Neural progenitor cell (in vitro differentiated cells): ENCODE results near the gene MPRIP. TPM values are rescaled to one million over a fixed set of nuclear protein-coding genes. Genes with fewer than 3 reads are reported as not detected.

Experiments
- DNase-seq: peaks from one replicate; pipeline ENCODE4 v3.0.0-alpha.2; 2016; ENCODE audit warnings: low spot score
- H2AFZ ChIP-seq: fragments of 200-600 bp; sonication (generic); replicated peaks from 2 replicates; pipeline ENCODE4 v1.6.1; 2016; ENCODE audit warnings: antibody characterized with exemption
- H3F3A ChIP-seq: fragments of 200-600 bp; sonication (generic); 2 replicates; pipeline ENCODE4 v1.6.1; 2016; ENCODE audit warnings: antibody characterized with exemption, low read depth
- H3K27ac ChIP-seq: fragments of 200-600 bp; sonication (generic); 2 replicates; pipeline ENCODE4 v1.5.1; 2016; ENCODE audit warnings: mild to moderate bottlenecking
- H3K27me3 ChIP-seq: fragments of 200-600 bp; sonication (generic); 2 replicates; pipeline ENCODE4 v1.6.1; 2016; ENCODE audit warnings: mild to moderate bottlenecking, moderate library complexity
- H3K36me3 ChIP-seq: fragments of 200-600 bp; sonication (generic); 2 replicates; pipeline ENCODE4 v1.5.1; 2016
- H3K4me1 ChIP-seq: fragments of 200-600 bp; sonication (generic); 2 replicates; pipeline ENCODE4 v1.6.1; 2016; ENCODE audit warnings: mixed run types
- H3K4me2 ChIP-seq: fragments of 200-600 bp; sonication (generic); 2 replicates; pipeline ENCODE4 v1.6.1; 2016
- H3K4me3 ChIP-seq: fragments of 200-600 bp; sonication (generic); 2 replicates; pipeline ENCODE4 v1.5.1; 2016
- H3K79me2 ChIP-seq: fragments of 200-600 bp; sonication (generic); 2 replicates; pipeline ENCODE4 v1.6.1; 2016; ENCODE audit warnings: low read depth
- H3K9ac ChIP-seq: fragments of 200-600 bp; sonication (generic); 2 replicates; pipeline ENCODE4 v1.6.1; 2016
- H3K9me3 ChIP-seq: fragments of 200-600 bp; sonication (generic); 2 replicates; pipeline ENCODE4 v1.5.1; 2016; ENCODE audit warnings: low read depth
- H4K20me1 ChIP-seq: fragments of 200-600 bp; sonication (generic); 2 replicates; pipeline ENCODE4 v1.6.1; 2016; ENCODE audit warnings: low read depth
- H3K27ac Mint-ChIP-seq: 3 replicates; pipeline ENCODE4 v1.8.0; 2021; ENCODE audit warnings: mixed read lengths
- H3K27me3 Mint-ChIP-seq: 2 replicates; pipeline ENCODE4 v1.8.0; 2022; ENCODE audit warnings: low read depth, mild to moderate bottlenecking, inconsistent platforms, moderate library complexity, mixed read lengths; ENCODE audit not compliant: insufficient read depth
- H3K36me3 Mint-ChIP-seq: 3 replicates; pipeline ENCODE4 v1.8.0; 2021; ENCODE audit warnings: mixed read lengths
- H3K4me1 Mint-ChIP-seq: 3 replicates; pipeline ENCODE4 v1.8.0; 2021; ENCODE audit warnings: mixed read lengths
- H3K4me3 Mint-ChIP-seq: 3 replicates; pipeline ENCODE4 v1.8.0; 2021; ENCODE audit warnings: mild to moderate bottlenecking, moderate library complexity, mixed read lengths
- H3K9me3 Mint-ChIP-seq: 3 replicates; pipeline ENCODE4 v1.8.0; 2020; ENCODE audit warnings: mixed read lengths
- EZH2 ChIP-seq: fragments of 200-600 bp; sonication (generic); IDR thresholded peaks from 2 replicates; pipeline ENCODE4 v1.6.1; 2017; ENCODE audit warnings: antibody characterized with exemption, mild to moderate bottlenecking, moderate library complexity
- EZH2phosphoT487 ChIP-seq: fragments of 200-600 bp; sonication (generic); IDR thresholded peaks from 2 replicates; pipeline ENCODE4 v1.6.1; 2017; ENCODE audit warnings: antibody characterized with exemption
- total RNA-seq: library from RNA; depleted of rRNA; stranded (reverse); fragments of >200 nt; gene quantifications from 2 replicates; pipeline ENCODE4 v1.2.3, GENCODE V29; 2015; ENCODE audit warnings: low replicate concordance
- TF ChIP-seq, protein P1 (sequence below): fragments of 200-600 bp; sonication (generic); IDR thresholded peaks from 2 replicates; pipeline ENCODE4 v1.5.1; 2017; ENCODE audit warnings: antibody characterized with exemption, mild to moderate bottlenecking

The MPRIP gene
- total RNA-seq, 1 donor from 2014 or later: 42.1 TPM

DNA sequence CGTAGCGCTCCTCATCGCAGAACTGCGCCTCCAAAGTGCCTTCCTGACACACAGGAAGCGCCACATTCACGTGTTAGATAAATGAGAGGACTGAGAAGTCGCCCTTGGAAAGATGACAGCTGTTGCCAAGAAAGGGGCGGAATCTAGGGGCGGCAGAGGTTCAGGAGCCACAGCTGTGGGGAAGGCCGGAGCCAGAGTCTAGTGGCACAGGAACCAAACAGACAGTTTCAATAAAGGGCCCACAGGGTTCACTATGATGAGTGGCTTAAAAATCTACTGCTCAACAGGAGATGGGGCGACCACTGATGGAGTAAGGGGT, 190.0 kb downstream of the MPRIP start:
- Mint-ChIP-seq H3K4me1 (peaks cover 19% of the 10 kb centered on the region), H3K27me3 (no peaks in the 10 kb centered on the region), H3K4me3 (no peak overlapping the region), H3K36me3 (peaks cover 9% of the 10 kb centered on the region), H3K9me3 (no peaks in the 10 kb centered on the region), H3K27ac (peak overlapping the region; percentile 26)
- Histone ChIP-seq H3K9me3 (no peaks in the 10 kb centered on the region), H3K79me2 (peaks cover 44% of the 10 kb centered on the region), H4K20me1 (peaks cover 22% of the 10 kb centered on the region), H2AFZ (no peak overlapping the region), H3K4me3 (no peak overlapping the region), H3K4me2 (no peak overlapping the region), H3F3A (no peaks in the 10 kb centered on the region), H3K27me3 (no peaks in the 10 kb centered on the region), H3K4me1 (peaks cover 9% of the 10 kb centered on the region), H3K27ac (no peak overlapping the region), H3K36me3 (no peaks in the 10 kb centered on the region), H3K9ac (no peak overlapping the region)
- TF ChIP-seq, protein P1, sequence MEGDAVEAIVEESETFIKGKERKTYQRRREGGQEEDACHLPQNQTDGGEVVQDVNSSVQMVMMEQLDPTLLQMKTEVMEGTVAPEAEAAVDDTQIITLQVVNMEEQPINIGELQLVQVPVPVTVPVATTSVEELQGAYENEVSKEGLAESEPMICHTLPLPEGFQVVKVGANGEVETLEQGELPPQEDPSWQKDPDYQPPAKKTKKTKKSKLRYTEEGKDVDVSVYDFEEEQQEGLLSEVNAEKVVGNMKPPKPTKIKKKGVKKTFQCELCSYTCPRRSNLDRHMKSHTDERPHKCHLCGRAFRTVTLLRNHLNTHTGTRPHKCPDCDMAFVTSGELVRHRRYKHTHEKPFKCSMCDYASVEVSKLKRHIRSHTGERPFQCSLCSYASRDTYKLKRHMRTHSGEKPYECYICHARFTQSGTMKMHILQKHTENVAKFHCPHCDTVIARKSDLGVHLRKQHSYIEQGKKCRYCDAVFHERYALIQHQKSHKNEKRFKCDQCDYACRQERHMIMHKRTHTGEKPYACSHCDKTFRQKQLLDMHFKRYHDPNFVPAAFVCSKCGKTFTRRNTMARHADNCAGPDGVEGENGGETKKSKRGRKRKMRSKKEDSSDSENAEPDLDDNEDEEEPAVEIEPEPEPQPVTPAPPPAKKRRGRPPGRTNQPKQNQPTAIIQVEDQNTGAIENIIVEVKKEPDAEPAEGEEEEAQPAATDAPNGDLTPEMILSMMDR: no peak
- TF ChIP-seq EZH2phosphoT487: no peak
- TF ChIP-seq EZH2: no peak
- no peak for DNase-seq

DNA sequence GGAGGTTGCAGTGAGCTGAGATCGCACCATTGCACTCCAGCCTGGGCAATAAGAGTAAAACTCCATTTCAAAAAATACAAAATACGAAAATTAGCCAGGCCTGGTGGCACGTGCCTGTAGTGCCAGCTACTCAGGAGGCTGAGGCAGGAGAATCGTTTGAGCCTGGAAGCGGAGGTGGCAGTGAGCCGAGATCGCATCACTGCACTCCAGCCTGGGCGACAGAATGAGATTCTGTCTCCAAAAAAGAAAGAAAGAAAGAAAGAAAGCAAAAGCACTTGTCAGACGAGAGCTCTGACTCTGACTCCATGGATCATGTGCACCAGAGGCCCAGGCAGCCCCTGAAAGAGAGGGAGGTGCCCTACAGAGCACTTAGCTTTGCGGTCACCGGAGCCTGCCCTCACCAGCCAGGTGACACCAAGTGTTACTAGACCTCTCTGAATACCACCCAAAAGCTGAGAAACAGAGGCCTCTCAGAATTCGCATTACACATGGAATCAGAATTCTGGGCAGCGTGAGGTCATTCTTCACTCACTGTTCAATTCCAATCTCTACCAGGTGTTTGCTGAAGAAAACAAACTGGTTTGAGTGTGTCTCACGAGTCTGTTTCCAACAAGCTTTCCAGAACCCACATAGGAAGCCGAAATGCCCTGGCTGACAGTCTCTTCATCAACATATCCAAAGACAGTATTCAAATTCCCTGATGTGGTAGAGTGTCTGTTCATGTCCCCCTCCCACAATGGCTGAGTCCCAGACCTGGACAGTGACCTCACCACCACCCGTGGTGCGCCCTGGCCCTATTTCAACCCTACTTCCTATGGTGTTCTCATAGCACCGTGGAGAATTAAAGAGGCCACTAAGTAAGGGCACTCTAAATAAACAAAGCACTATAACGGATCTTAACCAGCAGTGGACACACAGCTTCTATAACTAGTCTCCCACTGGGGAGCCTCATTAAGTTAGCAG, 193.2 kb downstream of the MPRIP start:
- Histone ChIP-seq H3F3A (peaks cover 6% of the 10 kb centered on the region), H3K9ac (no peak overlapping the region), H3K79me2 (peaks cover 53% of the 10 kb centered on the region), H3K4me2 (peak overlapping the region; percentile 94), H3K4me1 (peaks cover 9% of the 10 kb centered on the region), H4K20me1 (peaks cover 22% of the 10 kb centered on the region), H3K4me3 (peak overlapping the region; percentile 80), H2AFZ (no peak overlapping the region), H3K27me3 (no peaks in the 10 kb centered on the region), H3K27ac (no peak overlapping the region), H3K9me3 (no peaks in the 10 kb centered on the region), H3K36me3 (no peaks in the 10 kb centered on the region)
- no peak for DNase-seq
- Mint-ChIP-seq H3K36me3 (peaks cover 9% of the 10 kb centered on the region), H3K4me3 (peak overlapping the region; percentile 98), H3K27me3 (peaks cover 4% of the 10 kb centered on the region), H3K4me1 (peaks cover 21% of the 10 kb centered on the region), H3K9me3 (no peaks in the 10 kb centered on the region), H3K27ac (no peak overlapping the region)
- TF ChIP-seq EZH2: no peak
- TF ChIP-seq EZH2phosphoT487: no peak
- TF ChIP-seq, protein P1: no peak

DNA sequence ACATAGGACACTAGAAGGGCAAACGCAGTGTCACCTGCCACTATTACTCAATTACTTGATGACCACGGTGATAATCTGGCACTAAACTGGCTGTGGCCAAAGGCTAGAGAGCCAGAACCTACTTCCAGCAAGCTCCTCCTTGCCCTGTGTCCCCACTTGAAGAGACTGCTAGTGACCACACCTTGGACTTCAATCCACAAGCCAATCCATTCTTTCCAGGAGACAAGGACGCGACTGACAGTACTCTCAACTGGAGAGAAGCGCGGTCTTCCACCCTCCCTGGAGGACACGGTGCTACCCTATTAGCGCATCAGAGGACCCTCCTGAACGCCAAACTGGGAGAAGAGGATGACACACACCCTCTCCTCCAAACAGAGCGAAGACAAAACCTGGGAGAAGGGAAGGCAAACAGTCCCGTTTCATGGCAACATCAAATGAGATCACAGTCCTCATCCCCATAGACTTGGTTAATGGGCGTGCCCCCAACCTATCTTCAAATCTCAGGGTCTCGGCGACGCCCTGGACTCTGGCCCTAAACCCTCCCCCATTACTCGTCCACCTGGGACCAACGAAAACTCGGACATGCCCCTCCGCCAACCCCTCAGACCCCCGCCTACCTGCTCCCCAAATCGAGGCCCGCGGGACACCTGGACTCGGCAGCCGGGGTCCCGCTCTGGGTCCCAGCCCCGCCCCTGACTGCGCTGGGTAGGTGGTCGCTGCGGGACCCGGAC, 194.2 kb downstream of the MPRIP start:
- Histone ChIP-seq H3K36me3 (no peaks in the 10 kb centered on the region), H3K4me2 (peak overlapping the region; percentile 94), H3K4me3 (peak overlapping the region; percentile 80), H3F3A (peaks cover 6% of the 10 kb centered on the region), H3K4me1 (peaks cover 9% of the 10 kb centered on the region), H3K27me3 (no peaks in the 10 kb centered on the region), H3K27ac (no peak overlapping the region), H3K79me2 (peaks cover 53% of the 10 kb centered on the region), H2AFZ (peak overlapping the region; percentile 99), H3K9me3 (no peaks in the 10 kb centered on the region), H4K20me1 (peaks cover 22% of the 10 kb centered on the region), H3K9ac (peak overlapping the region; percentile 99)
- peak; percentile 43 for DNase-seq
- H3K27ac Mint-ChIP-seq: peak overlapping the region; percentile 97
- H3K4me3 Mint-ChIP-seq: peak overlapping the region; percentile 98
- no peak for TF ChIP-seq EZH2
- TF ChIP-seq, protein P1: no peak
- TF ChIP-seq EZH2phosphoT487: no peak
- peaks cover 4% of the 10 kb centered on the region for H3K27me3 Mint-ChIP-seq
- H3K36me3 Mint-ChIP-seq: peaks cover 7% of the 10 kb centered on the region
- peaks cover 21% of the 10 kb centered on the region for H3K4me1 Mint-ChIP-seq
- H3K9me3 Mint-ChIP-seq: no peaks in the 10 kb centered on the region
